HEK293 (cell line): ENCODE measurements around the gene NMRK2.

ENCODE experiments used
- GLI2 ChIP-seq: fragments of 450-650 bp; formaldehyde crosslinking; IDR thresholded peaks from 2 replicates; pipeline ENCODE4; 2017; ENCODE audit warnings: missing biosample characterization, missing genetic modification characterization, low read depth, borderline replicate concordance
- GLI4 ChIP-seq: fragments of 450-650 bp; formaldehyde crosslinking; IDR thresholded peaks from 2 replicates; pipeline ENCODE4 v1.5.1; 2016; ENCODE audit warnings: missing biosample characterization, missing genetic modification characterization
- GLIS1 ChIP-seq: fragments of 450-650 bp; formaldehyde crosslinking; IDR thresholded peaks from 2 replicates; pipeline ENCODE4 v1.5.1; 2016; ENCODE audit warnings: missing biosample characterization, missing genetic modification characterization
- HOXA7 ChIP-seq: sonication (generic); formaldehyde crosslinking; IDR thresholded peaks from 2 replicates; pipeline ENCODE4 v1.8.1; 2022; ENCODE audit warnings: missing genetic modification reagents, borderline replicate concordance
- IKZF3 ChIP-seq: fragments of 450-650 bp; IDR thresholded peaks from 2 replicates; pipeline ENCODE4 v1.5.0; 2018; ENCODE audit warnings: missing biosample characterization, mild to moderate bottlenecking, missing genetic modification characterization, moderate library complexity
- MZF1 ChIP-seq: fragments of 450-650 bp; formaldehyde crosslinking; IDR thresholded peaks from 2 replicates; pipeline ENCODE4 v1.5.1; 2017; ENCODE audit warnings: missing biosample characterization, missing genetic modification characterization, borderline replicate concordance
- OSR2 ChIP-seq: fragments of 450-650 bp; formaldehyde crosslinking; IDR thresholded peaks from 2 replicates; pipeline ENCODE4 v1.5.1; 2016; ENCODE audit warnings: missing biosample characterization, missing genetic modification characterization
- REPIN1 ChIP-seq: fragments of 450-650 bp; formaldehyde crosslinking; IDR thresholded peaks from 2 replicates; pipeline ENCODE4 v1.5.1; 2017; ENCODE audit warnings: missing biosample characterization, missing genetic modification characterization, low read depth
- TCF7L2 ChIP-seq: IDR thresholded peaks from 2 replicates; pipeline ENCODE4 v1.6.1; 2011; ENCODE audit warnings: low read depth, mild to moderate bottlenecking, inconsistent platforms, low read length, moderate library complexity, borderline replicate concordance
- ZBTB10 ChIP-seq: fragments of 450-650 bp; formaldehyde crosslinking; IDR thresholded peaks from 2 replicates; pipeline ENCODE4 v1.5.1; 2016; ENCODE audit warnings: missing biosample characterization, missing genetic modification characterization
- ZBTB44 ChIP-seq: fragments of 450-650 bp; IDR thresholded peaks from 2 replicates; pipeline ENCODE4 v1.5.1; 2018; ENCODE audit warnings: missing biosample characterization, mild to moderate bottlenecking, missing genetic modification characterization
- ZNF157 ChIP-seq: fragments of 450-650 bp; formaldehyde crosslinking; IDR thresholded peaks from 2 replicates; pipeline ENCODE4 v1.5.1; 2016; ENCODE audit warnings: missing biosample characterization, missing genetic modification characterization
- ZNF169 ChIP-seq: fragments of 450-650 bp; formaldehyde crosslinking; IDR thresholded peaks from 2 replicates; pipeline ENCODE4 v1.5.1; 2016; ENCODE audit warnings: missing biosample characterization, missing genetic modification characterization
- ZNF221 ChIP-seq: fragments of 450-650 bp; formaldehyde crosslinking; IDR thresholded peaks from 2 replicates; pipeline ENCODE4 v1.5.1; 2017; ENCODE audit warnings: missing biosample characterization, missing genetic modification characterization, borderline replicate concordance
- ZNF23 ChIP-seq: fragments of 450-650 bp; formaldehyde crosslinking; IDR thresholded peaks from 2 replicates; pipeline ENCODE4 v1.5.1; 2016; ENCODE audit warnings: missing biosample characterization, missing genetic modification characterization, borderline replicate concordance
- ZNF292 ChIP-seq: fragments of 450-650 bp; formaldehyde crosslinking; IDR thresholded peaks from 2 replicates; pipeline ENCODE4 v1.5.1; 2016; ENCODE audit warnings: low read depth, missing biosample characterization, missing genetic modification characterization, borderline replicate concordance
- ZNF302 ChIP-seq: fragments of 450-650 bp; formaldehyde crosslinking; IDR thresholded peaks from 2 replicates; pipeline ENCODE4 v1.5.1; 2016; ENCODE audit warnings: missing biosample characterization, missing genetic modification characterization, low read depth
- ZNF311 ChIP-seq: fragments of 450-650 bp; formaldehyde crosslinking; IDR thresholded peaks from 2 replicates; pipeline ENCODE4 v1.5.1; 2017; ENCODE audit warnings: missing biosample characterization, missing genetic modification characterization, borderline replicate concordance
- ZNF362 ChIP-seq: fragments of 450-650 bp; formaldehyde crosslinking; IDR thresholded peaks from 2 replicates; pipeline ENCODE4 v1.5.1; 2016; ENCODE audit warnings: missing biosample characterization, missing genetic modification characterization
- ZNF398 ChIP-seq: fragments of 450-650 bp; formaldehyde crosslinking; IDR thresholded peaks from 2 replicates; pipeline ENCODE4 v1.5.1; 2017; ENCODE audit warnings: missing biosample characterization, missing genetic modification characterization
- ZNF416 ChIP-seq: fragments of 450-650 bp; formaldehyde crosslinking; IDR thresholded peaks from 2 replicates; pipeline ENCODE4 v1.5.1; 2016; ENCODE audit warnings: missing biosample characterization, missing genetic modification characterization
- ZNF426 ChIP-seq: fragments of 450-650 bp; formaldehyde crosslinking; IDR thresholded peaks from 2 replicates; pipeline ENCODE4 v1.5.1; 2017; ENCODE audit warnings: missing biosample characterization, missing genetic modification characterization, mild to moderate bottlenecking, inconsistent platforms, moderate library complexity
- ZNF571 ChIP-seq: fragments of 450-650 bp; formaldehyde crosslinking; IDR thresholded peaks from 2 replicates; pipeline ENCODE4 v1.5.0; 2017; ENCODE audit warnings: missing biosample characterization, missing genetic modification characterization
- ZNF585B ChIP-seq: fragments of 450-650 bp; formaldehyde crosslinking; IDR thresholded peaks from 2 replicates; pipeline ENCODE4 v1.5.1; 2016; ENCODE audit warnings: missing biosample characterization, missing genetic modification characterization
- ZNF701 ChIP-seq: fragments of 450-650 bp; formaldehyde crosslinking; IDR thresholded peaks from 2 replicates; pipeline ENCODE4 v1.5.1; 2016; ENCODE audit warnings: missing biosample characterization, missing genetic modification characterization
- ZNF747 ChIP-seq: fragments of 450-650 bp; formaldehyde crosslinking; IDR thresholded peaks from 2 replicates; pipeline ENCODE4 v1.5.1; 2016; ENCODE audit warnings: missing biosample characterization, missing genetic modification characterization
- ZNF837 ChIP-seq: fragments of 450-650 bp; formaldehyde crosslinking; IDR thresholded peaks from 2 replicates; pipeline ENCODE4 v1.5.1; 2016; ENCODE audit warnings: missing biosample characterization, missing genetic modification characterization
- TF ChIP-seq, protein P1 (sequence below): fragments of 450-650 bp; formaldehyde crosslinking; IDR thresholded peaks from 2 replicates; pipeline ENCODE4 v1.5.1; 2016; ENCODE audit warnings: missing biosample characterization, missing genetic modification characterization
- TF ChIP-seq, protein P2 (sequence below): fragments of 450-650 bp; formaldehyde crosslinking; IDR thresholded peaks from 2 replicates; pipeline ENCODE4 v1.5.1; 2016; ENCODE audit warnings: missing biosample characterization, missing genetic modification characterization, borderline replicate concordance

NMRK2 gene

GRCh38 chr19:3968556-3969434 lies 35.9 kb downstream of the NMRK2 start (continued):
- TF ChIP-seq ZNF362 (tag by site-specific recombination) (no peak; the same call in 1 of the 2 replicates), ZNF426 (no peak), ZNF747 (tag by site-specific recombination) (no peak), ZNF221 (tag by site-specific recombination) (no peak), ZBTB10 (no peak), REPIN1 (tag by site-specific recombination) (no peak), ZNF169 (no peak), ZNF398 (tag by site-specific recombination) (no peak), ZNF311 (tag by site-specific recombination) (no peak), ZNF571 (tag by site-specific recombination) (no peak), MZF1 (tag by site-specific recombination) (no peak), GLIS1 (tag by site-specific recombination) (peak; percentile 93), ZNF585B (tag by site-specific recombination) (no peak), ZNF416 (tag by site-specific recombination) (no peak), GLI2 (no peak), ZBTB44 (peak; percentile 44; the same call in 1 of the 2 replicates), HOXA7 (CRISPR knock-in tag) (no peak), ZNF157 (tag by site-specific recombination) (no peak), ZNF837 (tag by site-specific recombination) (no peak), ZNF302 (tag by site-specific recombination) (no peak), OSR2 (tag by site-specific recombination) (peak; percentile 43; the same call in 1 of the 2 replicates), GLI4 (tag by site-specific recombination) (no peak), ZNF292 (no peak), IKZF3 (peak; percentile 97), ZNF701 (tag by site-specific recombination) (no peak), TCF7L2 (no peak), ZNF23 (no peak)
- TF ChIP-seq, protein P1, sequence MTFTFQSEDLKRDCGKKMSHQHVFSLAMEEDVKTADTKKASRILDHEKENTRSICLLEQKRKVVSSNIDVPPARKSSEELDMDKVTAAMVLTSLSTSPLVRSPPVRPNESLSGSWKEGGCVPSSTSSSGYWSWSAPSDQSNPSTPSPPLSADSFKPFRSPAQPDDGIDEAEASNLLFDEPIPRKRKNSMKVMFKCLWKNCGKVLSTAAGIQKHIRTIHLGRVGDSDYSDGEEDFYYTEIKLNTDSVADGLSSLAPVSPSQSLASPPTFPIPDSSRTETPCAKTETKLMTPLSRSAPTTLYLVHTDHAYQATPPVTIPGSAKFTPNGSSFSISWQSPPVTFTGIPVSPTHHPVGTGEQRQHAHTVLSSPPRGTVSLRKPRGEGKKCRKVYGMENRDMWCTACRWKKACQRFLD (tag by site-specific recombination) = no peak
- TF ChIP-seq, protein P2, sequence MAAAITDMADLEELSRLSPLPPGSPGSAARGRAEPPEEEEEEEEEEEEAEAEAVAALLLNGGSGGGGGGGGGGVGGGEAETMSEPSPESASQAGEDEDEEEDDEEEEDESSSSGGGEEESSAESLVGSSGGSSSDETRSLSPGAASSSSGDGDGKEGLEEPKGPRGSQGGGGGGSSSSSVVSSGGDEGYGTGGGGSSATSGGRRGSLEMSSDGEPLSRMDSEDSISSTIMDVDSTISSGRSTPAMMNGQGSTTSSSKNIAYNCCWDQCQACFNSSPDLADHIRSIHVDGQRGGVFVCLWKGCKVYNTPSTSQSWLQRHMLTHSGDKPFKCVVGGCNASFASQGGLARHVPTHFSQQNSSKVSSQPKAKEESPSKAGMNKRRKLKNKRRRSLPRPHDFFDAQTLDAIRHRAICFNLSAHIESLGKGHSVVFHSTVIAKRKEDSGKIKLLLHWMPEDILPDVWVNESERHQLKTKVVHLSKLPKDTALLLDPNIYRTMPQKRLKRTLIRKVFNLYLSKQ (tag by site-specific recombination) = no peak
